SJSA1 (cell line): ENCODE data around the gene CNTNAP4. TPM values are rescaled to one million over a fixed set of nuclear protein-coding genes. Genes with fewer than 3 reads are reported as not detected.

Experiments
- DNase-seq, 2 experiments: peaks; one replicate each; pipeline ENCODE4 v3.0.0-alpha.2; 2015 to 2020; ENCODE audit warnings: low spot score in 2 of 2, low read depth in 1 of 2
- H3K27ac ChIP-seq: fragments of 250-450 bp; sonication (Bioruptor Pico); 2 replicates; pipeline ENCODE4 v1.5.1; 2020; ENCODE audit warnings: mild to moderate bottlenecking, moderate library complexity
- H3K27me3 ChIP-seq: fragments of 250-450 bp; sonication (Bioruptor Pico); replicated peaks from 2 replicates; pipeline ENCODE4 v1.5.1; 2020; ENCODE audit warnings: mild to moderate bottlenecking, moderate library complexity
- H3K36me3 ChIP-seq: fragments of 250-450 bp; sonication (Bioruptor Pico); 2 replicates; pipeline ENCODE4 v1.5.1; 2020; ENCODE audit warnings: mild to moderate bottlenecking
- H3K4me1 ChIP-seq: fragments of 250-450 bp; sonication (Bioruptor Pico); replicated peaks from 2 replicates; pipeline ENCODE4 v1.6.1; 2021; ENCODE audit warnings: mild to moderate bottlenecking
- H3K4me3 ChIP-seq: fragments of 250-450 bp; sonication (Bioruptor Pico); 2 replicates; pipeline ENCODE4 v1.5.1; 2020; ENCODE audit warnings: mild to moderate bottlenecking
- H3K9me3 ChIP-seq: fragments of 250-450 bp; sonication (Bioruptor Pico); replicated peaks from 2 replicates; pipeline ENCODE4 v1.5.1; 2020; ENCODE audit warnings: mild to moderate bottlenecking
- total RNA-seq: library from RNA; depleted of rRNA; stranded (reverse); fragments of >200 nt; shearing (Covaris generic); gene quantifications from 2 replicates; pipeline ENCODE4 v1.2.3, GENCODE V29; 2014

CNTNAP4 gene
- total RNA-seq, 1 experiment from 2014 or later: not detected

DNA sequence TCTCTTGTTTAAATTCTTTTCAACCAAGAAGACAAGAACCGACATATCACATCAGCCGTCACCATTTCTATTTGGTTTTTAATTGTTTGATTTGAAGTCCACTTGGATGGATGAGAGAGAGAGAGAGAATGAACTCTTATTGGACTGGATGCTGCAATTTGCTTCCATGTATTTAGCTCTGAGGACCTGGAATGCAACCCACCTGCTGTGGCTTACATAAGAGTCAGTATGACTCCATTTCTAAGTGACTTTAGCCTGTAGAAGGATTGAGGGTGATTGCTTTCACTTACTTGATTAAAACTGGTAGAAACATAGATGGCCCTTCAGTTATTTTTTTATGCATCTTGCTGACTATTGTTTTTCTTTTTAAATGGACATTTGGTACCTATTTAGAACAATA lies 296.1 kb downstream of the CNTNAP4 start:
- no peak for DNase-seq
- Histone ChIP-seq H3K27me3 (no peaks in the 10 kb centered on the region), H3K4me1 (no peaks in the 10 kb centered on the region)

DNA sequence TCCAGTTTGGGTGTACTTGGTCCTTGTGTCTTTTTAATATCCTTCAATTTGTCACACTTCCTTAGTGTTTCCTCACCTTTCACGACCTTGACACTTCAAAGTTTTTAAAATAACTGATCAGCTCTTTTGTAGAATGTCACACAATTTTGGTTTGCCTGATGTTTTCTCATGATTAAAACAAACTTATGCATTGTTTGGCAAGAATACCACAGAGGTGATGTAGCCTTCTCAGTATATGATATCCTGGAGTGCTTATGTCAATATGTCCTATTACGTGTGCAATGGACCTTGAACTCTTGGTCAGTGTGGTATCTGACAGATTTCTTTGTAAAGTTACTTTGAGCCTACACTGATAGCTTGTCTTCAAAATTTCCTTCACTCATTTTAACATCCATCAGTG lies 297.4 kb downstream of the CNTNAP4 start:
- Histone ChIP-seq H3K27ac (no peak overlapping the region), H3K9me3 (peaks cover 2% of the 10 kb centered on the region; the same call in 1 of the 2 replicates), H3K4me3 (no peak overlapping the region), H3K4me1 (no peaks in the 10 kb centered on the region), H3K27me3 (no peaks in the 10 kb centered on the region), H3K36me3 (no peaks in the 10 kb centered on the region)
- no peak for DNase-seq

More for the DNA sequence above, 296.1 kb downstream of the CNTNAP4 start:
- no peaks in the 10 kb centered on the region for H3K36me3 ChIP-seq
- H3K9me3 ChIP-seq: no peaks in the 10 kb centered on the region
- no peak overlapping the region for H3K27ac ChIP-seq
- H3K4me3 ChIP-seq: no peak overlapping the region

DNA sequence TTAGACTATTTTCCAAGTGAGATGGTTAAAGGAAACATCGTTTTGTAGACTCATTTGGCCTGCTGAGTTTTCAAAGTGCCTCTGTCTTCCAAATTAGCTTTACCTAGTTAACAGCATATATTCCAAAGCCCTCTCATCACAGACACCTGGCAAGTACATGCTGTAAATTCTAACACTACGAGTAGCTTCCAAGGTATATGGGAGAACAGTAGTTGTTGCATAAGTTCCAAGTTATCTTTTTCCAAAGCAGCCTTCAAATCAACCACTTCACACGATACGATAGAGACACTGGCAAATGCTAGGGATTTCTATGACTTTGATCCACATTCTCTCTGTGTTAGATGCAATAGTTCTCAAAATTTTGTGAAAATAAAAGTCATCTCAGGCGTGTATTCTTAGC lies 299.3 kb downstream of the CNTNAP4 start:
- Histone ChIP-seq H3K4me1 (no peaks in the 10 kb centered on the region), H3K36me3 (no peaks in the 10 kb centered on the region), H3K9me3 (peaks cover 2% of the 10 kb centered on the region; the same call in 1 of the 2 replicates), H3K4me3 (no peak overlapping the region), H3K27me3 (no peaks in the 10 kb centered on the region), H3K27ac (no peak overlapping the region)
- no peak for DNase-seq

DNA sequence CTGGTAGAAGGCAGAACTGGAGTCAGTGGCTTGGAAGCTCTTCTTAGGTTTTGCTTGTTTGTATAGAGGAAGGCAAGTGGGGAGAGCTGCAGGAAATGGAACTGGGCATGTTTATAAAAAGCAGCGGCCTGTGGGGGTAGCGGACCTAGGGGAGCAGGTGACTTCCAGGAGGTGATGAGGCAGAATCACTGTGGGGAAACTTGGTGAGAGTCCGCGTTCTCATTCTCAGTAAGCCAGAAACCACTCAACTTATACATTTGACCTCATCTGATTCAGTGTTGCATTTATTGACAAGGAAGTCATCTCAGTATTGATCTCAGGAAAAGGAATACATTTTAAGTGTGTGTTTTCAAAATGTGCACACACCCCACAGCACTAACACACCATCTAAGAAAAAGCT lies 299.8 kb downstream of the CNTNAP4 start:
- Histone ChIP-seq H3K4me3 (no peak overlapping the region), H3K27me3 (no peaks in the 10 kb centered on the region), H3K27ac (no peak overlapping the region), H3K9me3 (peaks cover 2% of the 10 kb centered on the region; the same call in 1 of the 2 replicates), H3K4me1 (no peaks in the 10 kb centered on the region), H3K36me3 (no peaks in the 10 kb centered on the region)
- no peak for DNase-seq

DNA sequence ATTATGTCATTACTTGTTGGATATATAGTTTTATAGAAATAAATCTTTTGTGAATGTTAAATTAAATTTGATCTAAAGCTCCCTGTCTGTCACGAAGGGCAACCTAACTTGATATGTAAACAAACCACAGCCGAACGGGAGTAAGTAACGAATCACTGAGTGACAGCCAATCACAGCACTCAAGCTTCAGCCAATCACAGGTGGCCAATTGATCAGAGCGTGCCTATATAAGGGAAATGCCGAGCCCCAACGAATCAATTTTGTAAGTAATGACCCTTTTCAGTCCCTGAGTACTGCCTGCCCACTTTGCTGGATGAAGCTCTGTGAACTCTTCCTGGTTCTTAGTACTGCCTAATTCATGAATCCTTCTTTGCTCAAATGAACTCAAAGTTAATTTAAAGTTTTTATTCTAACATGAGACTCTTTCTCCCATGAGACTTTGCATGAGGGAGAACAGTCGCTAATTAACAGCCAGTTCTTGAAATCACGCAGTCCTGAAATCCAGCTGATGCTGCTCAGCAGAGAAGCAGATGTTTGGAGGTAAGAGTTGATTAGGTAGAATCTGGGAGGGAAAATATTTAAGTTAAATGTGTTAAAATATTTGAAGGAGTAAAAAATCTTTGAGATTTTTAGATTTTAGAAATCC lies 302.2 kb downstream of the CNTNAP4 start:
- Histone ChIP-seq H3K9me3 (peaks cover 2% of the 10 kb centered on the region; the same call in 1 of the 2 replicates), H3K27me3 (no peaks in the 10 kb centered on the region), H3K4me1 (no peaks in the 10 kb centered on the region), H3K36me3 (no peaks in the 10 kb centered on the region), H3K27ac (no peak overlapping the region), H3K4me3 (no peak overlapping the region)
- DNase-seq: no peak

DNA sequence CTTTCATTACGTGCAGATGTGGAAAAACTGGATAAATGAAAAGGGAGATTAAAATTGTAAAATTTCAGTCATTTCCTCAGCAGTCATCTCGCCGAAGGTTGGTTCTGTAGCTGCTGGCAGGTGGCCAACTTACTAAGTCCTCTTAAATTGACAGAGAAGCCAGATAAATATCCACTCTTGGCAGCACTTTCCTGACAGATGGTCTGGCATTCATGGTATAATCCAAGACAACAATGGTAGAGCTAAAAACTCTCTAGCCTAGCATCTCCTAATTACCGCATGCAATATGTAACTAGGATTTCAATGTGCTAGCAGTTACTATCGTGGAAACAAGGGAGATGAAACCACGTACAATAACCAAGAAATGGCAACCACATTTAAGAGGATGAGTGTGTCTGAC lies 306.3 kb downstream of the CNTNAP4 start:
- H3K36me3 ChIP-seq: no peaks in the 10 kb centered on the region

DNA sequence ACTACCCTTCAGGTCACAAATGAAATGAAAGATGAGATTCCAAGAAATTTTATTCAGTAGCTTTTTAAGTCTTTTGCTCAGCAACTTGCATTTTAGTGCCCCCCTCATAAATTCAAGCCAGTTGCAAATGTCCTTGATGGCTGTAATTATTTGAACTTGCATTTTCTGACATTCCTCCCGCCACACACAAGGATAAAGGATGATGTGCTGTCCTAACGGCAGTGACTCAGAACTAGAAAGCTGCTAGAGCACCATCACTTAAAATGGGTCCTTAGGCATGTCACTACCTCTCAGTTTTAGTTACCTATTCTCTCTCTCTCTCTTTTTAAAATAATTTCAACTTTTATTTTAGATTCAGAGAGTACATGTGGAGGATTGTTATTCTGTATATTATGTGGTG lies 306.7 kb downstream of the CNTNAP4 start:
- H3K4me1 ChIP-seq: no peaks in the 10 kb centered on the region
- no peak overlapping the region for H3K4me3 ChIP-seq
- no peaks in the 10 kb centered on the region for H3K36me3 ChIP-seq
- no peak for DNase-seq
- no peaks in the 10 kb centered on the region for H3K27me3 ChIP-seq
- no peak overlapping the region for H3K27ac ChIP-seq
- peaks cover 2% of the 10 kb centered on the region; the same call in 1 of the 2 replicates for H3K9me3 ChIP-seq

More for the DNA sequence above, 306.3 kb downstream of the CNTNAP4 start:
- no peak for DNase-seq
- Histone ChIP-seq H3K9me3 (peaks cover 2% of the 10 kb centered on the region; the same call in 1 of the 2 replicates), H3K27me3 (no peaks in the 10 kb centered on the region), H3K27ac (no peak overlapping the region), H3K4me3 (no peak overlapping the region), H3K4me1 (no peaks in the 10 kb centered on the region)

DNA sequence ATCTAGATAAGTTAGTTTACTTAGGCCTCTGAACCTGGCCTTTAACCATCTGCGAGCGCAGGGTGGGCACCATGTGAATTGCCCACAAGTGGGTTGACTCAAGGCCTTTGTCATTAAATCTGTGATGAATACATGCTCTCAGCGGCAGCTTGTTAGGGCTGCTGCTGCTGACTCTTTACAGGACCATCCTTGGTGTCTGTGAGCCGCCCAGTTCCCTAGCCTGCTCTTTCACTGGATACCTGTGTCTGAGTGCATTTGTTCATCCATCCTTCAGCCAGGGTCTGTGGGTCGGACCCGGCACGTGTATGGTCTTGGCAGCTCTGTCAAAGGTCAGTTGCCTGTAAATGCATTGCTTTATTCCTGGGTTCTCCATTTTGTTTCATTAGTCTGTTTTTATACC lies 321.3 kb downstream of the CNTNAP4 start:
- H3K4me3 ChIP-seq: no peak overlapping the region
- no peak for DNase-seq
- H3K27ac ChIP-seq: no peak overlapping the region
- H3K36me3 ChIP-seq: no peaks in the 10 kb centered on the region
- H3K4me1 ChIP-seq: no peaks in the 10 kb centered on the region
- no peaks in the 10 kb centered on the region for H3K9me3 ChIP-seq
- H3K27me3 ChIP-seq: no peaks in the 10 kb centered on the region

DNA sequence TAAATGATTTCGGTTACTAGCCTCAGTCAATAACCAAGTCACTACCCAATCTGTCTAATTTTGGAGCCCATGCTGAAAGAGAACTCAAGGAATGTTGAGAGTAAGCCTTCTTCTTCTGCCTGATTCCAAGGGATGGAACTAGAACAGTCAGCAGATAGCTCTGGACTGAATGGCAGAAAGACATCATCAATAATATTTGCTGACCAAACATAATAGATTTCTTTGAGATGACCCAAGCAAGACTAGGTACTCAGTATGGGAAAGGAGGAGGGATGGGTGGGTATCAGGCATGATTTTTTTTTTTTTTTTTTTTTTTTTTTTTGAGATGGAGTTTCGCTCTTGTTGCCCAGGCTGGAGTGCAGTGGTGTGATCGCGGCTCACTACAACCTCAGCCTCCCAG lies 330.1 kb downstream of the CNTNAP4 start:
- Histone ChIP-seq H3K27me3 (no peaks in the 10 kb centered on the region), H3K27ac (no peak overlapping the region), H3K36me3 (no peaks in the 10 kb centered on the region), H3K4me1 (no peaks in the 10 kb centered on the region), H3K4me3 (no peak overlapping the region), H3K9me3 (no peaks in the 10 kb centered on the region)
- no peak for DNase-seq
